HG03575 (cell line): Measurements from ENCODE around the gene UGP2.
"Not testable (repeated sequence)": the region's sequence is repeated elsewhere in the genome, so short reads cannot be mapped to it uniquely, and the experiment has no call there.

Experiments used
- ATAC-seq: cut with Tn5 transposase; IDR thresholded peaks from one replicate; pipeline ENCODE4 v1.9.1; 2021; ENCODE audit not compliant: unreplicated experiment, insufficient number of reproducible peaks, low FRiP score; ENCODE audit errors: extremely low read depth

The UGP2 gene

GRCh38 chr2:63882395-63883105 lies 40.9 kb downstream of the UGP2 start:
- no peak for ATAC-seq

- no peak for ATAC-seq
Measured at GRCh38 chr2:63886445-63886844, 44.7 kb downstream of the UGP2 start.

DNA sequence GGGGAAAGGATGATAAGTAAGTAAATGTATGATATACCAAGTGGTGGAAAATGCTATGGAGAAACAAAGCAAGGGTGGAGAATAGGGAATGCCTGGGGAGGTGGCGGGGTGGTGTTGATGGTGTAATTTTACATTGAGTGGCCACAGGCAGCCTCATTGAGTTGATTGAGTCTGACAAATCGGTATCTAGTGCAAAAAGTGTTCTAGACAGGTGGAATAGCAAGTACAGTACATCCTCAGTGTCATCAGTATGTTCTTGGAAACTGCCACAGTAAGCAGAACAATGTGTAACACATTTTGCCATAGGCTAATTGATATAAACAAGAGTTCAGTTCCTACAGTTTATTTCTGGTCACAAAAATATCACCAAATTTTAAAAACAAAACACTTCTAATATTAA lies 46.4 kb downstream of the UGP2 start:
- ATAC-seq = no peak

DNA sequence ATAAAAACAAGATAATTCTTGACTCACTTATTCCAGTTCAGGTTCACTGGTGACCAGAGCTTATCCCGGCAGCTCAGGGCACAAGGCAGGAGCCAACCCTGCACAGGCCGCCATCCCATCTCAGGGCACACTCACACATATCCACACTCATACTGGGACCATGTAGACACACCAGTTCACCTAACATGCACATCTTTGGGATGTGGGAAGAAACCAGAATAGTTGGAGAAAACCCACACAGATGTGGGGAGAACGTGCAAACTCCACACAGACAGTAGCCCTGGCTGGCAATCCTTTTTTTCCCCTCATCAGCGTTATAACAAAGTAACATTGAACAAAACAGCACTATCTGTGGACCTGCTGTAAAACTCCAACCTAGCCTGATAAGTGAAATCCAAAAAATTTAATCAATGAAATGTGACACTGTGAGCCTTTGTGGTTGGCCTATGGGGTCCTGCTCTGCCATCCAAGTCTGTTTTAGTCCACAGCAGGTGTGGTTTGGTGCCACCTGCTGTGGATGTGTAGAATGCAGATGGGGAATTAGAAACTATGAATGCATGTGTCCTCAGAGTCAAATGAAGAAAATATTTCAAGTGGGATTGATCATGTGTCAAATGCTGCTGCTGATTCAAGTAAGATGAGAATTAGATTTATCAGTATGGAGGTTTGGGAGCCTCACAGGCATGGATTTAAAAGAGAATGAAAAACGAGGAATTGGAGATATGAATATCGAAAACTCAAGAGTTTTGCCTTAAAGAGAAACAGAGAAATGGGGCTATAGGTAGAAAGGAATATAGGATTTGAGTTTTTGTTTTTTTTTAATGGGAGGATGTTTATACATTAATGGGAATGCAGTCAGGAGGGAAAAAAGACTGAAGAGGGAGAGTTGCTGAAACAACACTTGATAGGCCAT lies 47.0 kb downstream of the UGP2 start:
- ATAC-seq = no peak

DNA sequence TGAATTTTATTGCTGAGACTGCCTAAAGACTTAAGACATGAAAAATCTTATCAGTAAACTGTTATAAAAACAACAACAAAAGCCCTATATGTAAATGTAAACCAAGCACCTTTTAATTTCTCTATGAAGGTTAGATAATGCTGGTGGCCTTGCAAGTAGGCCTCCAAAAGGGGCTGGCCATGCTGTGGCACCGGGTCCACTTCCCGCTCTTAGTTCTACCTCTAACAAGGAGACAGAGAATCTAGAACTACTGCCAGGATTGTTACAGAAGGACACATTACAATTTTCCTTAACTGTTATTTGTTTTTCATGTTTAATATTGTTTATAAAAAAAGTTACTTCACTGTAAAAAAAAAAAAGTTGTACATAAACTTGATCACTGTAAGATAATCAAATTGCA lies 49.0 kb downstream of the UGP2 start:
- no peak for ATAC-seq

GRCh38 chr2:63891488-63892030 lies 49.9 kb downstream of the UGP2 start:
- ATAC-seq = no peak

- ATAC-seq = no peak
Measured at GRCh38 chr2:63893163-63893562, 51.5 kb downstream of the UGP2 start.

DNA sequence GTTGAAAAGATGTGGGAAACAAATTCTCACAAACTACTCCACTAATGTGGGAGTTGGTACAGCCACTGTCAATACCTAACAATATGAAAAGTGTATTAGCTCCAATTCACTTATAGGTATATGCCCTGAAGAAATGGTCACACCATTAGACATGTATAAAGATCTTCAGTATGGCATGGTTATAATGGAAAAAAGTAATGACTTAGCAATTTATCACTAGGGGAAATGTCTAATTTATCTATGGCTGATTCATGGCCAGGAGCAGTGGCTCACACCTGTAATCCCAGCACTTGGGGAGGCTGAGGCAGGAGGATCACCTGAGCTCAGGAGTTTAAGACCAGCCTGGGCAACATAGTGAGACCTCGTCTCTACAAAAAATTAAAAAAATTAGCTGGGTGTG lies 52.5 kb downstream of the UGP2 start:
- ATAC-seq = no peak

DNA sequence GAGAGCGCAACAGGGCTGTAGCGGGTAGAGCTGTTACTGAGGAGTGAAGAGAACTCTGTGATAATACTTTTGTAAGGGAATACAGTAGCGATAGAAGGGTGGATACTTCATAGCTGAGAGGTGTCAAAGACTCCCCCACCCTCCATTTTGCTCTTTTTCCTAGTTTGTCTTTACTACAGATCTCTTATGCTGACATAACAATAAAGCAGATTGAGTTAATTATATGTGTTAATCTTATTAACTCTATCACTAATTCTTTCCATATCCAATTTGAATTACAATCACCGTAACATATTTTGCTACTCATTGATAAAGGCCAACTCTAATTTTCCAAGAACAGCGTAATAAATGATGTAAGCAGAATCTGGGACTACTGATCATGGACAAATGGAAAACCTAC lies 57.1 kb downstream of the UGP2 start:
- ATAC-seq = no peak

DNA sequence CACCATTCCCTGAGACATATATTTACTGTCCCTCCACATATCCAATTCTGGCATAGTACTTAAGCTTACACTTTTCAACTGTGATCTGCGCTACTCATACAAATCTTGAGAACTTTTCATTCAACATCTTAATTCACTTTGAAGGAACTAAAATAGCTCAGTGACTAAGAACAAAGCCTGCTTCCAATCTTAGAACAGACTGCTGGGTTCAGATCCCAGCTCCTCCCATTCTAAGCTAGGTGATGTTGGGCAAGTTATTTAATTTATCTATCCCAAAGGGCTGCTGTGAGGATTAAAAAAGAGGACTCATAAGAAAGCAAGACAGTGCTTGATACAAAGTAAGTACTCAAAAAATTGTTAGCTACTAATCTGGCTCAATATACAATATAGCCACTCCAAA lies 57.9 kb downstream of the UGP2 start:
- no peak for ATAC-seq

DNA sequence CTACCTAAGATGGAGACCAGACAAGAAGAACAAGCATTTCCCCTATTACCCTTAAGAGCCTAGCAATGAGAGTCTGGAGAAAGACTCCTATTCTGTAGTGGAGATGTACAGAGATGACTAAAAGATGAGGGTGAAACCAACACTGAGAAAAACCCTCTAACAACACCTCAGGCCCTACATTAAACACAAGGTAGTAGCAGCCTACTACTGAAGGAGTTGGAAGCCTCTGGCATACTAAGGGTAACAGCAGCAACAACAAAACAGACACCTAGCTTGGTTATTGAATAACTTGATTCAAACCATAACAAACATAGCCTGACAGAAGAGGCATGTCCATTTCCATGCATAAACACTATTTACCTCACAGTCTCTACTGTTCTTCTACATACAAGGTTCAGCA lies 60.5 kb downstream of the UGP2 start:
- ATAC-seq = no peak

DNA sequence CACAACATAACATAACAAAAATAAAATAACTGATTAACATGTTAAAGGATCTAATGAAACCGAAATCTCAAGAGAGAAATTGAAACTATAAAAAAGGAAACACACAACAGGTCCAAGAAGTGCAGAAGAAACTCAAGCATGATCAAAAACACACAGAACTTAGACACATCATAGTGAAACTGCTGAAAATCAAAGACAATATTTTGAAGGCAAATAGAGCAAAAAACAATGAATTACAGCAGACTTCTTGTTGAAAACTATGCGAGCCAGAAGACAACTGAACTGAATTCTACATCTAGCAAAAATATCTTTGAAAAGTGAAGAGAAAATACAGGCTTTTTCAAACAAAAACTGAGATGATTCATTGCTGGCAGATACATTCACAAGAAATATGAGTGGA lies 61.3 kb downstream of the UGP2 start:
- ATAC-seq = no peak

GRCh38 chr2:63914311-63914710 lies 72.6 kb downstream of the UGP2 start:
- ATAC-seq = no peak

- no peak for ATAC-seq
Measured at GRCh38 chr2:63926815-63927214, 85.1 kb downstream of the UGP2 start.

DNA sequence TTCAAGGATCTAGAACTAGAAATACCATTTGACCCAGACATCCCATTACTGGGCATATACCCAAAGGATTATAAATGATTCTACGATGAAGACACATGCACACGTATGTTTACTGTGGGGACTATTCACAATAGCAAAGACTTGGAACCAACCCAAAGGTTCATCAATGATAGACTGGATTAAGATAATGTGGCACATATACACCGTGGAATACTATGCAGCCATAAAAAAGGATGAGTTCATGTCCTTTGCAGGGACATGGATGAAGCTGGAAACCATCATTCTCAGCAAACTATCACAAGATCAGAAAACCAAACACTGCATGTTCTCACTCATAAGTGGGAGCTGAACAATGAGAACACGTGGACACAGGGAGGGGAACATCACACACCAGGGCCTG lies 90.4 kb downstream of the UGP2 start:
- ATAC-seq = not testable (repeated sequence)
